Stimulated activated CD8-positive, alpha-beta memory T cell treated with anti-CD3 and anti-CD28 coated beads, Interleukin-2, amount 100 ng/mL, for 1 hour (primary cell): ENCODE data around the gene LCE1B.

ENCODE experiments used
- DNase-seq, 2 donors: peaks; one replicate each; pipeline ENCODE4 v3.0.0-alpha.2; 2020; ENCODE audit warnings: low read depth in 2 of 2

The LCE1B gene

GRCh38 chr1:152861374-152861773, 49.6 kb downstream of the LCE1B start:
- no peak for DNase-seq
